K562 (cell line): ENCODE data around the gene TARS1. TPM values are rescaled to one million over a fixed set of nuclear protein-coding genes. Genes with fewer than 3 reads are reported as not detected.

ENCODE experiments used
- ATAC-seq: fragments of 200-7000 bp; cut with Tn5 transposase; 3 replicates; pipeline ENCODE4 v1.9.1; 2020; ENCODE audit warnings: moderate library complexity
- BruUV-seq: library from RNA; stranded (reverse); fragments of 400-500 nt; replicated peaks from 2 replicates; lab custom pipeline; 2021; lab: Mats Ljungman, UMichigan
- CTCF ChIA-PET: fragments of 300-600 bp; formaldehyde crosslinking; extraction: SDS; loops from one replicate; lab custom pipeline; 2021; ENCODE audit warnings: low intra/inter-chr PET ratio; lab: Yijun Ruan, JAX
- POLR2A ChIA-PET: fragments of 300-600, 350-650 bp; sonication (Branson Sonifier 250); formaldehyde crosslinking; extraction: SDS; loops from one replicate; lab custom pipeline; 2021; ENCODE audit warnings: antibody characterized with exemption, inconsistent platforms; lab: Yijun Ruan, JAX
- DNase-seq, 4 experiments: peaks; one replicate each; pipeline versions ENCODE4 v3.0.0 to v3.0.0-alpha.2; 2011 to 2018; ENCODE audit warnings: low spot score in 3 of 4, mixed read lengths in 3 of 4; ENCODE audit errors: extremely low read depth in 1 of 4
- FAIRE-seq: peaks from 2 replicates; lab custom pipeline; 2011; peaks lifted over from hg19 to GRCh38; lab: Jason Lieb, UNC
- H2AFZ ChIP-seq: 2 replicates; pipeline ENCODE4 v1.6.0; 2011; ENCODE audit warnings: low read depth, low read length, control low read depth, inconsistent platforms
- H3K27ac ChIP-seq: fragments of 200-600 bp; 3 replicates; pipeline ENCODE4 v1.8.0; 2011; ENCODE audit warnings: low read depth, mild to moderate bottlenecking, control low read depth, inconsistent platforms, low read length, moderate library complexity, mixed read lengths; ENCODE audit errors: extremely low read depth
- H3K27me3 ChIP-seq, 2 experiments: fragments of 300-600 bp in 1 of 2; 2 replicates in 1 of 2; 3 replicates in 1 of 2; pipeline versions ENCODE4 v1.6.0 to v1.8.0; 2011; ENCODE audit warnings: inconsistent platforms in 2 of 2, low read length in 2 of 2, mild to moderate bottlenecking in 1 of 2, mixed read lengths in 1 of 2, moderate library complexity in 1 of 2; ENCODE audit not compliant: control insufficient read depth in 2 of 2, insufficient read depth in 2 of 2
- H3K36me3 ChIP-seq: fragments of 300-600 bp; 3 replicates; pipeline ENCODE4 v1.8.0; 2011; ENCODE audit warnings: mild to moderate bottlenecking, low read length, inconsistent platforms; ENCODE audit not compliant: control insufficient read depth, insufficient read depth
- H3K4me1 ChIP-seq, 2 experiments: fragments of 200-600 bp in 1 of 2; replicated peaks in 1 of 2; 2 replicates in 1 of 2; 3 replicates in 1 of 2; pipeline versions ENCODE4 v1.5.1 to v1.8.0; 2011; ENCODE audit warnings: inconsistent platforms in 2 of 2, low read length in 2 of 2, mild to moderate bottlenecking in 1 of 2, mixed read lengths in 1 of 2, moderate library complexity in 1 of 2; ENCODE audit not compliant: control insufficient read depth in 2 of 2, insufficient read depth in 2 of 2
- H3K4me2 ChIP-seq: 2 replicates; pipeline ENCODE4 v1.6.1; 2011; ENCODE audit warnings: low read length, control low read depth, inconsistent platforms, mixed read lengths; ENCODE audit not compliant: insufficient read depth
- H3K4me3 ChIP-seq: fragments of 200-600 bp; sonication (generic), shearing (Covaris generic); 2 replicates; pipeline ENCODE4 v1.5.1; 2016; ENCODE audit warnings: control low read depth, inconsistent platforms
- H3K79me2 ChIP-seq: fragments of 200-600 bp; 3 replicates; pipeline ENCODE4 v1.8.0; 2011; ENCODE audit warnings: low read length, inconsistent platforms; ENCODE audit not compliant: control insufficient read depth, insufficient read depth
- H3K9ac ChIP-seq, 2 experiments: 2 replicates each; pipeline versions ENCODE4 v1.6.0 to v1.6.1; 2011; ENCODE audit warnings: low read depth in 2 of 2, low read length in 2 of 2, control low read depth in 1 of 2, inconsistent platforms in 1 of 2, mild to moderate bottlenecking in 1 of 2, mixed read lengths in 1 of 2; ENCODE audit not compliant: insufficient read depth in 1 of 2
- H3K9me1 ChIP-seq: one replicate; pipeline ENCODE4 v1.6.0; 2011; ENCODE audit warnings: inconsistent platforms, mild to moderate bottlenecking, low read length, moderate library complexity; ENCODE audit not compliant: control insufficient read depth, insufficient read depth
- H3K9me3 ChIP-seq: replicated peaks from 2 replicates; pipeline ENCODE4 v1.5.1; 2011; ENCODE audit warnings: low read depth, low read length, inconsistent platforms; ENCODE audit not compliant: control insufficient read depth, insufficient read depth
- H4K20me1 ChIP-seq: replicated peaks from 2 replicates; pipeline ENCODE4 v1.6.1; 2011; ENCODE audit warnings: low read length, inconsistent platforms, mixed read lengths; ENCODE audit not compliant: control insufficient read depth, insufficient read depth
- AFF4 ChIP-seq: sonication (generic); formaldehyde crosslinking; IDR thresholded peaks from 2 replicates; pipeline ENCODE4 v1.8.0; 2023; ENCODE audit warnings: mild to moderate bottlenecking, missing genetic modification reagents
- ELF2 ChIP-seq: fragments of 250-450 bp; sonication (Bioruptor Pico); IDR thresholded peaks from 2 replicates; pipeline ENCODE4 v1.5.0; 2021; ENCODE audit warnings: mild to moderate bottlenecking
- EWSR1 ChIP-seq: fragments of 450-650 bp; IDR thresholded peaks from 2 replicates; pipeline ENCODE4 v1.6.1; 2018; ENCODE audit warnings: borderline replicate concordance, mild to moderate bottlenecking, low read depth, moderate library complexity; ENCODE audit not compliant: partially characterized antibody
- HNRNPH1 ChIP-seq: fragments of 200-400 bp; formaldehyde crosslinking; optimal IDR thresholded peaks from 2 replicates; pipeline ENCODE3; 2017; ENCODE audit warnings: low read depth, mild to moderate bottlenecking, low read length, moderate library complexity
- MCM5 ChIP-seq: fragments of 450-650 bp; IDR thresholded peaks from 2 replicates; pipeline ENCODE4 v1.6.1; 2016; ENCODE audit warnings: low read depth
- MECOM ChIP-seq: fragments of 250-450 bp; sonication (Bioruptor Pico); IDR thresholded peaks from 2 replicates; pipeline ENCODE4 v1.8.0; 2022; ENCODE audit warnings: inconsistent platforms
- NCOA6 ChIP-seq: fragments of 450-650 bp; IDR thresholded peaks from 2 replicates; pipeline ENCODE4 v1.6.1; 2017; ENCODE audit warnings: mild to moderate bottlenecking
- SPI1 ChIP-seq: IDR thresholded peaks from 2 replicates; pipeline ENCODE4 v1.6.1; 2011; ENCODE audit warnings: low read depth, low read length, control low read depth, borderline replicate concordance
- ZNF280A ChIP-seq: fragments of 450-650 bp; IDR thresholded peaks from 2 replicates; pipeline ENCODE4 v1.6.1; 2018; ENCODE audit warnings: mild to moderate bottlenecking, low read depth; ENCODE audit not compliant: partially characterized antibody
- ZNF354B ChIP-seq: fragments of 250-450 bp; sonication (Bioruptor Pico); IDR thresholded peaks from 2 replicates; pipeline ENCODE4 v1.4.0; 2020
- WGBS: fragments of 100-300 bp; shearing (Covaris generic); methylation state at CpG from one replicate; pipeline ENCODE4 v1.1.6; 2016; ENCODE audit warnings: low coverage, mixed read lengths; ENCODE audit not compliant: insufficient coverage; ENCODE audit errors: missing lambda C conversion rate; 5-methylcytosine and 5-hydroxymethylcytosine counted together
- in situ Hi-C: fragments of 300-500 bp; cut with MboI; formaldehyde crosslinking; loops from 4 replicates; pipeline ENCODE4 v1.15.0; 2018; ENCODE audit warnings: inconsistent platforms, mixed read lengths
- intact Hi-C: fragments of 100-400 bp; cut with micrococcal nuclease; formaldehyde crosslinking; loops from 2 replicates; pipeline ENCODE4 v1.14.2; 2022
- polyA plus RNA-seq, 8 experiments: library from polyadenylated mRNA; depleted of rRNA in 4 of 8; stranded (reverse) in 5 of 8; unstranded in 3 of 8; fragments of >200 nt; fragmentation: Nextera tagmentation in 2 of 8; fragmentation: Illumina TruSeq in 1 of 8; extraction: Ambion mirVana in 2 of 8; extraction: Trizol in 1 of 8; gene quantifications; 2 replicates each; pipeline versions ENCODE4 v1.2.1 to v1.2.3, GENCODE V29; 2011 to 2014; ENCODE audit warnings: inconsistent platforms in 1 of 8, missing spikeins in 1 of 8
- total RNA-seq, 7 experiments: library from RNA; depleted of rRNA in 6 of 7; stranded (reverse); fragments of >200 nt in 6 of 7; fragmentation: Illumina TruSeq in 2 of 7; extraction: Trizol in 2 of 7; gene quantifications; 2 replicates each; pipeline versions ENCODE4 v1.2.1 to v1.2.3, GENCODE V29; 2011 to 2021; ENCODE audit warnings: low replicate concordance in 1 of 7

The TARS1 gene
- total and polyA plus RNA-seq, 9 of the 15 experiments (the other 6 are each of a cell fraction or from before 2014, with no cell fraction given) = 263 to 518 (median 439) TPM

- intact Hi-C loops = no loop called here
- Histone ChIP-seq H3K9me1 (no peaks in the 10 kb centered on the region), H3K9ac (no peak overlapping the region), H3K4me1 (peaks cover 0 to 6% of the 10 kb centered on the region in 2 experiments; a peak in 1 of 5 replicates), H3K79me2 (no peaks in the 10 kb centered on the region), H2AFZ (no peak overlapping the region), H3K9me3 (no peaks in the 10 kb centered on the region), H3K27ac (no peak overlapping the region), H3K27me3 (peaks cover 4 to 11% of the 10 kb centered on the region in 2 experiments; a peak in 3 of 5 replicates), H4K20me1 (no peaks in the 10 kb centered on the region), H3K4me2 (no peak overlapping the region), H3K4me3 (no peak overlapping the region), H3K36me3 (no peaks in the 10 kb centered on the region)
- TF ChIP-seq MECOM (CRISPR knock-in tag) (no peak), AFF4 (CRISPR knock-in tag) (no peak), EWSR1 (no peak), ELF2 (no peak), NCOA6 (no peak), ZNF280A (no peak), ZNF354B (CRISPR knock-in tag) (no peak), HNRNPH1 (no peak), MCM5 (no peak), SPI1 (no peak)
- in situ Hi-C loops = no loop called here
- ATAC-seq = no peak
- POLR2A ChIA-PET = interaction anchor here (0.7 kb wide), 1 partner anchor 53 kb away, joined by 3 read pairs; no protein-coding TSS in a partner anchor
- CTCF ChIA-PET = no interaction called here
- no peak for FAIRE-seq
- no peak for DNase-seq
- no TSS peak for BruUV-seq
- 6% methylated on average over 3 of the region's 3 CpGs for WGBS
Measured at GRCh38 chr5:33504570-33504969, 63.8 kb downstream of the TARS1 start.
